ENCODE results near the gene GRID1. TPM values are rescaled to one million over a fixed set of nuclear protein-coding genes. Genes with fewer than 3 reads are reported as not detected.
"Not testable (repeated sequence)": the region's sequence is repeated elsewhere in the genome, so short reads cannot be mapped to it uniquely, and the experiment has no call there.

GRID1 gene
- total and polyA plus RNA-seq, 10 of the 15 experiments (the other 5 are each of a cell fraction or from before 2014, with no cell fraction given), result 0.04 to 0.62 (median 0.08) TPM; not detected in 5

- TF ChIP-seq ZNF592 (IDR thresholded peaks at IDR 0.05) (no peak), ATF3 (IDR thresholded peaks at IDR 0.05; ENCODE audit: borderline replicate concordance, extremely low read depth, low read depth, low read length) (no peak), IKZF1 (conservative IDR thresholded peaks at IDR 0.05) (no peak), NFIC (IDR thresholded peaks at IDR 0.05; ENCODE audit: low read depth, low read length) (no peak), MLLT1 (IDR thresholded peaks at IDR 0.05) (no peak), RFX5 (IDR thresholded peaks at IDR 0.05; ENCODE audit: low read depth, low read length) (no peak), TBL1XR1 (IDR thresholded peaks at IDR 0.05; ENCODE audit: low read depth, low read length) (no peak)
Observed at GRCh38 chr10:85702768-85703167, 663.8 kb downstream of the GRID1 start (continued).

GRCh38 chr10:85699066-85699465 lies 667.5 kb downstream of the GRID1 start:
- H3K4me3 ChIP-seq; H3K4me1 ChIP-seq (ENCODE audit: control insufficient read depth, insufficient read depth, low read length); H3K27me3 ChIP-seq (replicated peaks in 1 of 2; ENCODE audit: control insufficient read depth in 2 of 2, insufficient read depth in 2 of 2, low read length in 1 of 2); POLR2A ChIA-PET; H3K9me3 ChIP-seq (replicated peaks; ENCODE audit: control insufficient read depth, insufficient read depth, low read length); FAIRE-seq; CTCF ChIA-PET; H4K20me1 ChIP-seq (ENCODE audit: control insufficient read depth, insufficient read depth); H3K36me3 ChIP-seq (ENCODE audit: control insufficient read depth in 2 of 2, insufficient read depth in 2 of 2, low read length in 1 of 2); H3K9ac ChIP-seq (ENCODE audit: control insufficient read depth, insufficient read depth, low read length); H3K79me2 ChIP-seq (ENCODE audit: control insufficient read depth, insufficient read depth, low read length); H2AFZ ChIP-seq (ENCODE audit: control insufficient read depth, low read depth, low read length); RAD21 ChIA-PET (ENCODE audit: unreplicated experiment); BruUV-seq (replicated peaks); H3K27ac ChIP-seq (ENCODE audit: control insufficient read depth, insufficient read depth); in situ Hi-C loops (cut with MboI); intact Hi-C loops (cut with micrococcal nuclease; ENCODE audit: unreplicated experiment); SMC1A ChIA-PET (ENCODE audit: uncharacterized antibody, unreplicated experiment); H3K4me2 ChIP-seq (ENCODE audit: control insufficient read depth, insufficient read depth); DNase-seq (ENCODE audit: low read depth, low spot score); ATAC-seq: not testable (repeated sequence)
- WGBS (ENCODE audit: insufficient coverage, insufficient replicate concordance, low lambda C conversion rate, missing lambda C conversion rate), result 11% methylated on average over 4 of the region's 4 CpGs
